ENCODE data around the gene SUGCT.
A peak's percentile ranks its signal among the peaks of the same experiment; 100 is the strongest.
"Not testable (repeated sequence)": the region's sequence is repeated elsewhere in the genome, so short reads cannot be mapped to it uniquely, and the experiment has no call there.

The SUGCT gene

GRCh38 chr7:40151504-40151903 is 16.7 kb downstream of the SUGCT start:
- no peak for DNase-seq (ENCODE audit: low read depth in 1 of 2, low spot score in 1 of 2)
- no peak for TF ChIP-seq JUND (IDR thresholded peaks at IDR 0.05; ENCODE audit: low read depth)
- in situ Hi-C loops (cut with HindIII; ENCODE audit: low pct_unique_long_range_greater_than_20kb, low sequenced_read_pairs), result no loop called here

DNA sequence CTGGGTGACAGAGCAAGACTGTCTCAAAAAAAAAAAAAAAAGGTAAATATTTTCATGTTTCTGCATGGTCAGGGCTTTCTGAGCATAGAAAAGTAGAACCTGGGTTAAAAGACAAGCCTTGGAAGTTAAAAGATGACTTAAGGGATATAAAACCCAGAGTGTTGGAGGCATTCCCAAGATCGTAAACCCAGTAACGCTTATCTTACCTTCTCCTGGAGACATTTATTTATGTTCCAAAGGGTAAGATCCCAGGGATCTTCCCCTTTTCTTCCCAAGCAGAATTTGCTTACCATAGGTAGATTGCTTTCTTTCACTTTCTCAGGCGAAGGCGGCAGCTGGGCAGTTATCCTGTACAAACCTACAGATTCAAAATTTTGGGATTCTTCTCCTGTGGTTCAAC is 22.2 kb downstream of the SUGCT start:
- in situ Hi-C loops (cut with HindIII; ENCODE audit: low pct_unique_long_range_greater_than_20kb, low sequenced_read_pairs), result no loop called here
- DNase-seq (ENCODE audit: low read depth in 1 of 2, low spot score in 1 of 2), result no peak
- no peak for TF ChIP-seq JUND (IDR thresholded peaks at IDR 0.05; ENCODE audit: low read depth)

DNA sequence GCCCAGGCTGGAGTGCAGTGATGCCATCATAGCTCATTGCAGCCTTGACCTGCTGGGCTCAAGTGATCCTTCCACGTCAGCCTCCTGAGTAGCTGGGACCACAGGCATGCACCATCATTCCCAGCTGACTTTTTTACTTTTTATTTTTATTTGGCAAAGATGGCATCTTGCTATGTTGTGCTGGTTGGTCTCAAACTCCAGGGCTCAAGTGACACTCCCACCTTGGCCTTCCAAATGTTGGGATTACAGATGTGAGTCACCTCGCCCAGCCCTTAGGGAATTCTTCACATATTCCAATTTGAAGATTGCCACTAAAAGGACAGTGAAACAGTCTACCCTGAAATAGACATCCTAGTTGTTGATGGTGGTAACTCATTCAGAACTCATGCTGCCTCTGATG is 27.7 kb downstream of the SUGCT start:
- no peak for TF ChIP-seq JUND (IDR thresholded peaks at IDR 0.05; ENCODE audit: low read depth)
- in situ Hi-C loops (cut with HindIII; ENCODE audit: low pct_unique_long_range_greater_than_20kb, low sequenced_read_pairs), result no loop called here
- no peak for DNase-seq (ENCODE audit: low read depth in 1 of 2, low spot score in 1 of 2)

- TF ChIP-seq JUND (IDR thresholded peaks at IDR 0.05; ENCODE audit: low read depth), result no peak
- no peak for DNase-seq (ENCODE audit: low read depth in 1 of 2, low spot score in 1 of 2)
- in situ Hi-C loops (cut with HindIII; ENCODE audit: low pct_unique_long_range_greater_than_20kb, low sequenced_read_pairs), result no loop called here
Measured at GRCh38 chr7:40165216-40165615, 30.4 kb downstream of the SUGCT start.

DNA sequence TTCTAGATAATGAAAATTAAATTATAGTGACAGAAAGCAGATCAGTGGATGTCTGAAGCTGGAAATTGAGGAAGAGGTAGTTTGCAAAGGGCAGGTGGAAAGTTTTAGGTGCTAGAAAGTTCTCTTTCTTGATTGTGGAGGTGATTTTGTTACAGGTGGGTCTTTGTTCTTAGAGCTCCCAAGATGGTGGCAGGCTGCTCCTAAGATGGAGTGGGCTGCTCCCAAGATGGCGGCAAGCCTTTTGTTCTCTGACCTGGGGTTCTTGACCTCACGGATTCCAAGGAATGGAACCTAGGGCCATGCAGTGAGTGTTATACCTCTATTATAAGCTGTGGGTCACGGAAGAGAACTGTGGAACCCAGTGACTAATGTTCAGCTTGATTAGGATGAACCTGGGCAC is 32.5 kb downstream of the SUGCT start:
- in situ Hi-C loops (cut with HindIII; ENCODE audit: low pct_unique_long_range_greater_than_20kb, low sequenced_read_pairs), result no loop called here
- no peak for DNase-seq (ENCODE audit: low read depth in 1 of 2, low spot score in 1 of 2)
- no peak for TF ChIP-seq JUND (IDR thresholded peaks at IDR 0.05; ENCODE audit: low read depth)

GRCh38 chr7:40168266-40168665 is 33.5 kb downstream of the SUGCT start:
- DNase-seq (ENCODE audit: low read depth in 1 of 2, low spot score in 1 of 2); in situ Hi-C loops (cut with HindIII; ENCODE audit: low pct_unique_long_range_greater_than_20kb, low sequenced_read_pairs): not testable (repeated sequence)

DNA sequence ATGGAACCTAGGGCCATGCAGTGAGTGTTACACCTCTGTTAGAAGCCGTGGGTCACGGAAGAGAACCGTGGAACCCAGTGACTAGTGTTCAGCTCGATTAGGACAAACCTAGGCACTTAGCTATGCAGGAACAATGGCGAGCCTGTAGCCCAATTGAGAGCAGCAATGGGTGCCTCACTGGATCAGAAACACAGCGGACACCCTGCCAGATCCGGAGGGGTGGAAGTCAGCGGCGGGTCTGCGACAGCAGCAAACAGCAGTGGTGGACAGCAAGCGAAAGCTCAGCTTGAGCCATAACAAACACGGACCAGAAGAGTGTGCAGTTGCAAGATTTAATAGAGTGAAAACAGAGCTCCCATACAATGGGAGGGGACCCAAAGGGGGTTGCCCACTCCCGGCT is 38.3 kb downstream of the SUGCT start:
- in situ Hi-C loops (cut with HindIII; ENCODE audit: low pct_unique_long_range_greater_than_20kb, low sequenced_read_pairs); DNase-seq (ENCODE audit: low read depth in 1 of 2, low spot score in 1 of 2): not testable (repeated sequence)

- DNase-seq (ENCODE audit: low read depth in 1 of 2, low spot score in 1 of 2); in situ Hi-C loops (cut with HindIII; ENCODE audit: low pct_unique_long_range_greater_than_20kb, low sequenced_read_pairs): not testable (repeated sequence)
Measured at GRCh38 chr7:40175256-40175655, 40.5 kb downstream of the SUGCT start.

DNA sequence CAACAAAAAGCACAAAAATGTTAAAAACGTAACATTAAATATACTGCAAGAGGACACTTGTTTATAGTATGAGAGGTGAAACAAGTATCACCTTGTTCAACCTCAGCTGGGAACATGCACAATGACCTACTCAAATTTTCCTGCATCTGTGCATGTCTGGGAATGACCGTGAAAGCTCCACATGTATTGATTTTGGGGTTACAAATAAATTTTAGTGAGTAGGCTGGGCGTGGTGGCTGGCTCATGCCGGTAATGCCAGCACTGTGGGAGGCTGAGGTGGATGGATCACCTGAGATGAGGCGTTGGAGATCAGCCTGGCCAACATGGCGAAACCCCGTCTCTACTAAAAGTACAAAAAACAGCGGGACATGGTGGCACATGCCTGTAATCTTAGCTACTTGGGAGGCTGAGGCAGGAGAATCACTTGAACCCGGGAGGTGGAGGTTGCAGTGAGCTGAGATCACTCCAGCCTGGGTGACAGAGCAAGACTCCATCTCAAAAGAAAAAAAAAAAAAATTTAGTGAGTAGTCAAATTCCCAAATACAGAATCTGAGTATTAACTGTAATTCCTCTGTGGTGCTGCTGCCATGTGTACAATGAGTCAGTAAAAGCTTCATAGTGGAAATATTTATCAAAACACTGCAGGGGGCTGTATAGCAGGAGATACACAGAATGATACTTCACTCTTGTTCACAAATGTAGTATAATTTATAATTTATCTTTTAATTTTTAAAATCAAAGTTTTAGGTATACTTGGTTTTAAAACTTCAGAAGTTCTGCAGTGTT is 41.1 kb downstream of the SUGCT start:
- in situ Hi-C loops (cut with HindIII; ENCODE audit: low pct_unique_long_range_greater_than_20kb, low sequenced_read_pairs), result no loop called here
- no peak for DNase-seq (ENCODE audit: low read depth in 1 of 2, low spot score in 1 of 2)
- no peak for TF ChIP-seq JUND (IDR thresholded peaks at IDR 0.05; ENCODE audit: low read depth)

- peak in 1 of 2 experiments; percentile 16 for DNase-seq (ENCODE audit: low read depth in 1 of 2, low spot score in 1 of 2)
- in situ Hi-C loops (cut with HindIII; ENCODE audit: low pct_unique_long_range_greater_than_20kb, low sequenced_read_pairs), result no loop called here
- no peak for TF ChIP-seq JUND (IDR thresholded peaks at IDR 0.05; ENCODE audit: low read depth)
Measured at GRCh38 chr7:40177071-40177470, 42.3 kb downstream of the SUGCT start.

- TF ChIP-seq JUND (IDR thresholded peaks at IDR 0.05; ENCODE audit: low read depth), result no peak
- in situ Hi-C loops (cut with HindIII; ENCODE audit: low pct_unique_long_range_greater_than_20kb, low sequenced_read_pairs), result no loop called here
Measured at GRCh38 chr7:40182452-40182851, 47.6 kb downstream of the SUGCT start.

DNA sequence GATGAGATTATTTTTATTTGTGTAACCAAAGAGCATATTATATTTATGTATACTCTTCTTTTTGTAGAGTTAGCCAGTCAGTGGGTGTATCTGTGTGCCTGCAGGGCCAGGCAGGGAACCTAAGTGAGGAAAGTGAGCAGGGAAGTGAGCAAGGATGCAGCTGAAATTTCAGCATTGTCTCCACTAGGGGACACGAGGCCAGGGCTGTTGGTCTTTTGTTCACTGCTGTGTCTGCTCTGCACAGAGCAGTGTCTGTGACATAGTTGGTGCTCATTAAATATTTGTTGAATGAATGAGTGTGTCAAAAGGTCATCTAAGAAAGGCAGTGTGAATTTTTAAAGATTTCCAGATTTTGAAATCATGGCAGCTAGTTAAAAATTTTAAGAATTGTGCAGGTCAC is 51.8 kb downstream of the SUGCT start:
- in situ Hi-C loops (cut with HindIII; ENCODE audit: low pct_unique_long_range_greater_than_20kb, low sequenced_read_pairs), result no loop called here
- no peak for TF ChIP-seq JUND (IDR thresholded peaks at IDR 0.05; ENCODE audit: low read depth)
- DNase-seq (ENCODE audit: low read depth in 1 of 2, low spot score in 1 of 2), result peak in 1 of 2 experiments; percentile 30

More at GRCh38 chr7:40182452-40182851, 47.6 kb downstream of the SUGCT start:
- DNase-seq (ENCODE audit: low read depth in 1 of 2, low spot score in 1 of 2), result no peak

DNA sequence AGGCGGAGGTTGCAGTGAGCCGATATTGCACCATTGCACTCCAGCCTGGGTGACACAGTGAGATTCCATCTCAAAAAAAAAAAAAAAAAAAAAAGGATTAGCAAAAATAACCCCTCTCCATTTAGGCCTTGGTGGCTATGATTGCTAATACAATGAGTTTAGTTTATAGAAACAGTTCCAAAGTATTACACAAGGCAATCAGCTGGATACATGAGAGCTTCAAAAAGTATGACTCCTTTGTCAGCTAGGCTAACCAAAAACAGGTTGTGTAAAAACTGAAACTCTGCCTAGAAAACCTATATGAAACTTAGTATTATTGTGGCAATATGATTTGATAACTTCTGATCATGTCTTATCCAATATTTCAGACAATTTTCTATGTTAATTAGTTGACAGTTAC is 57.2 kb downstream of the SUGCT start:
- TF ChIP-seq JUND (IDR thresholded peaks at IDR 0.05; ENCODE audit: low read depth), result no peak
- DNase-seq (ENCODE audit: low read depth in 1 of 2, low spot score in 1 of 2), result no peak
- in situ Hi-C loops (cut with HindIII; ENCODE audit: low pct_unique_long_range_greater_than_20kb, low sequenced_read_pairs), result no loop called here

DNA sequence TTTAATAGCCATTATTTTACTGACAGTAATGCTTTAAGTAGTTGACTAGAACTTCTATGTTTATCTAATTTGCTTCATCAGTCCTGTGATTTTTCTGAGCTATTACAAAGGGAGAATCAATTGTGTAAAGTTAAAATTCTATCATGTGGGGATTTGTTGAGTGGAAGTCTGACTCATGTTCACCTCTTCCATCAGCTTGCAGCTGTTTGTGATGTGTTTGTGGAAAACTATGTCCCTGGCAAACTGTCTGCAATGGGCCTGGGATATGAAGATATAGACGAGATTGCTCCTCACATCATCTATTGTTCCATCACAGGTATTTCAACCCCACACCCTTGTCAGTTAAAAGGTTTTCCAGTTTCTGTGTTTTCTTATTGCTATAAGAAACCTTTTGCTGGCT is 59.9 kb downstream of the SUGCT start:
- in situ Hi-C loops (cut with HindIII; ENCODE audit: low pct_unique_long_range_greater_than_20kb, low sequenced_read_pairs), result no loop called here
- TF ChIP-seq JUND (IDR thresholded peaks at IDR 0.05; ENCODE audit: low read depth), result no peak
- DNase-seq (ENCODE audit: low read depth in 1 of 2, low spot score in 1 of 2), result no peak
